PC-3 (cell line): Measurements from ENCODE around the gene PTPRS. TPM values are rescaled to one million over a fixed set of nuclear protein-coding genes. Genes with fewer than 3 reads are reported as not detected.

Experiments used
- ATAC-seq: fragments of 200-7000 bp; cut with Tn5 transposase; 2 replicates; pipeline ENCODE4 v1.9.1; 2020; ENCODE audit warnings: mild to moderate bottlenecking, moderate library complexity
- BruUV-seq: library from RNA; stranded (reverse); fragments of 400-500 nt; replicated peaks from 2 replicates; lab custom pipeline; 2021; lab: Mats Ljungman, UMichigan
- CTCF ChIA-PET: fragments of 300-600 bp; sonication (Branson Sonifier 250); formaldehyde crosslinking; loops from one replicate; lab custom pipeline; 2022; ENCODE audit warnings: antibody characterized with exemption; lab: Charles Lee
- POLR2A ChIA-PET: fragments of 300-600 bp; sonication (Branson Sonifier 250); formaldehyde crosslinking; loops from one replicate; lab custom pipeline; 2022; ENCODE audit warnings: antibody characterized with exemption; ENCODE audit not compliant: unreplicated experiment; lab: Charles Lee
- DNase-seq: peaks from one replicate; pipeline ENCODE4 v3.0.0-alpha.2; 2015
- H2AFZ ChIP-seq: fragments of 300-600 bp; sonication (generic); 2 replicates; pipeline ENCODE4 v1.6.0; 2016; ENCODE audit warnings: antibody characterized with exemption, low read length
- H3F3A ChIP-seq: fragments of 300-600 bp; sonication (generic); one replicate; pipeline ENCODE4 v1.6.0; 2017; ENCODE audit warnings: antibody characterized with exemption, low read length, control low read depth, mild to moderate bottlenecking; ENCODE audit not compliant: unreplicated experiment
- H3K27ac ChIP-seq: fragments of 300-600 bp; sonication (generic); 2 replicates; pipeline ENCODE4 v1.5.1; 2016; ENCODE audit warnings: mild to moderate bottlenecking, low read length
- H3K27me3 ChIP-seq: fragments of 300-600 bp; sonication (generic); 2 replicates; pipeline ENCODE4 v1.6.1; 2016; ENCODE audit warnings: low read length, mixed read lengths
- H3K36me3 ChIP-seq: fragments of 300-600 bp; sonication (generic); 2 replicates; pipeline ENCODE4 v1.6.1; 2016; ENCODE audit warnings: low read depth, mixed run types, low read length, mixed read lengths
- H3K4me1 ChIP-seq: fragments of 300-600 bp; sonication (generic); 2 replicates; pipeline ENCODE4 v1.5.1; 2016; ENCODE audit warnings: low read length; ENCODE audit not compliant: insufficient read depth
- H3K4me2 ChIP-seq: fragments of 300-600 bp; sonication (generic); 2 replicates; pipeline ENCODE4 v1.6.0; 2016; ENCODE audit warnings: low read length
- H3K4me3 ChIP-seq: fragments of 300-600 bp; sonication (generic); 2 replicates; pipeline ENCODE4 v1.5.1; 2016; ENCODE audit warnings: mild to moderate bottlenecking, low read length, mixed read lengths
- H3K79me2 ChIP-seq: fragments of 300-600 bp; sonication (generic); 2 replicates; pipeline ENCODE4 v1.6.1; 2017; ENCODE audit warnings: low read length, mixed read lengths
- H3K9ac ChIP-seq: fragments of 300-600 bp; sonication (generic); 2 replicates; pipeline ENCODE4 v1.6.0; 2016; ENCODE audit warnings: mild to moderate bottlenecking, low read length
- H3K9me2 ChIP-seq: fragments of 300-600 bp; sonication (generic); replicated peaks from 2 replicates; pipeline ENCODE4 v1.6.1; 2016; ENCODE audit warnings: mixed run types, low read length, mixed read lengths
- H3K9me3 ChIP-seq: fragments of 300-600 bp; sonication (generic); 2 replicates; pipeline ENCODE4 v1.6.1; 2016; ENCODE audit warnings: low read length, mixed read lengths
- H4K20me1 ChIP-seq: fragments of 300-600 bp; sonication (generic); 2 replicates; pipeline ENCODE4 v1.6.1; 2016; ENCODE audit warnings: low read length, mixed read lengths
- CTCF ChIP-seq: fragments of 300-600 bp; sonication (generic); conservative IDR thresholded peaks from 2 replicates; pipeline ENCODE4 v1.5.1; 2017; ENCODE audit warnings: antibody characterized with exemption, low read depth, mild to moderate bottlenecking, low read length
- EZH2 ChIP-seq: fragments of 300-600 bp; sonication (generic); IDR thresholded peaks from one replicate; pipeline ENCODE4 v1.6.1; 2017; ENCODE audit warnings: antibody characterized with exemption, mild to moderate bottlenecking, low read length; ENCODE audit not compliant: unreplicated experiment
- EZH2phosphoT487 ChIP-seq: fragments of 300-600 bp; sonication (generic); IDR thresholded peaks from 2 replicates; pipeline ENCODE4 v1.6.1; 2018; ENCODE audit warnings: mild to moderate bottlenecking, antibody characterized with exemption, low read length, borderline replicate concordance
- intact Hi-C: fragments of 100-400 bp; cut with micrococcal nuclease; formaldehyde crosslinking; loops from 2 replicates; pipeline ENCODE4 v1.9.0; 2023
- total RNA-seq: library from RNA; depleted of rRNA; stranded (reverse); fragments of >200 nt; gene quantifications from 2 replicates; pipeline ENCODE4 v1.2.3, GENCODE V29; 2014

PTPRS gene
- total RNA-seq, 1 experiment from 2014 or later, result 106 TPM

DNA sequence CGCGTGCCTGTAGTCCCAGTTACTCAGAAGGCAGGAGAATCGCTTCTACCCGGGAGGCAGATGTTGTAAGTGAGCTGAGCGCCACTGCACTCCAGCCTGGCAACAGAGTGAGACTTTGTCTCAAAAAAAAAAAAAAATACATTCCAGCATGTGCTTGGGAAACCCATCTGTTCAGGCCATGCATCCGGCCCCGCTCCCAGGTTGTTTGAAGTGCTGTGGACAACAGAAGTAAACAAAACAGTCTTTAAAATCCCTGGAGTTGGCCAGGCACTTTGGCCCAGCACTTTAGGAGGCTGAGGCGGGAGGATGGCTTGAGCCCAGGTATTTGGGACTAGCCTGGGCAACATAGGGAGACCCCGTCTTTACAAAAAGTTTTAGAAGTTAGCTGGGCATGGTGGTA is 3.2 kb upstream of the PTPRS start:
- ChIA-PET CTCF (no interaction called here), POLR2A (interaction anchor here (0.6 kb wide), 1 partner anchor 146 kb away, joined by 5 read pairs; no protein-coding TSS in a partner anchor)
- ATAC-seq (no peak), DNase-seq (no peak)
- Histone ChIP-seq H3K4me2 (no peak overlapping the region), H3K9ac (no peak overlapping the region), H3K27me3 (no peaks in the 10 kb centered on the region), H3F3A (no peaks in the 10 kb centered on the region), H3K4me3 (no peak overlapping the region), H3K36me3 (no peaks in the 10 kb centered on the region), H3K27ac (no peak overlapping the region), H3K4me1 (peaks cover 22% of the 10 kb centered on the region), H3K79me2 (peaks cover 7% of the 10 kb centered on the region), H2AFZ (no peak overlapping the region), H3K9me3 (peaks cover 7% of the 10 kb centered on the region; the same call in 1 of the 2 replicates), H3K9me2 (no peaks in the 10 kb centered on the region), H4K20me1 (no peaks in the 10 kb centered on the region)
- BruUV-seq, result no TSS peak
- intact Hi-C loops, result no loop called here
- TF ChIP-seq EZH2phosphoT487, result no peak
- no peak for TF ChIP-seq CTCF
- no peak for TF ChIP-seq EZH2

DNA sequence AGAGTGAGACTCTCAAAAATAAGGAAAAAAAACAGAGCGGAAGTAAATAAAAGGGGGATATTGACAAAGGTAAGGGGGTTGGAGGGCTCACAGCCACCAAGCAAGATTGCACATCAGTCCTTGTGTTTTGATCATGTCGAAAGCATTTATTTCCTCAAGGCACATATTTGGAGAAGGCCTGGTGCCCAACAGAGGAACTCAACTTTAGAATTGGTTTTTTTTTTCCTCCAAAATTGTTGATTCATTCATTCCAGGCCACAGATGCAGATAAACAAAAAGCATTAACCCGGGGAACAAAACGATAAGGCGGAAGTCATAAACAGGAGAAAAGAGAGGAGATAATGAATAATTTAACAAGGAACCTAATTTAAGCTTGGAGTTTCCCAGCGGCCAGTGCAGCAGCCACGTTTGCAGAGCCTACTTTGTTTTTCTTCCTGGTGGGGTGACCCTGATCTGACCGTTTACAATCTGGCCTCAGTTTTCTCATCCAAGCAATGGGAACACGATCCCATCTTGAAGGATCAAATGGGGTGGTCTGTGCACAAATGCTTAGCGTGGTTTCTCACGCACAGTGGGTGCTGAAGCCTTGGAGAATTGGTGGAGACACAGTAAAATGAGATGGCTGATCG is 2.1 kb upstream of the PTPRS start:
- no peaks in the 10 kb centered on the region for H3K9me2 ChIP-seq
- TF ChIP-seq EZH2phosphoT487, result no peak
- TF ChIP-seq CTCF, result no peak
- TF ChIP-seq EZH2, result no peak
- CTCF ChIA-PET, result no interaction called here

GRCh38 chr19:5341981-5342380 is 1.4 kb upstream of the PTPRS start:
- Histone ChIP-seq H2AFZ (no peak overlapping the region), H3K4me3 (no peak overlapping the region), H3F3A (no peaks in the 10 kb centered on the region), H3K27me3 (no peaks in the 10 kb centered on the region), H3K36me3 (no peaks in the 10 kb centered on the region), H3K79me2 (peaks cover 10% of the 10 kb centered on the region), H3K9ac (no peak overlapping the region), H3K4me1 (peaks cover 22% of the 10 kb centered on the region), H3K4me2 (no peak overlapping the region), H3K27ac (no peak overlapping the region), H3K9me3 (peaks cover 1% of the 10 kb centered on the region; the same call in 1 of the 2 replicates), H4K20me1 (no peaks in the 10 kb centered on the region), H3K9me2 (no peaks in the 10 kb centered on the region)
- intact Hi-C loops, result no loop called here
- TF ChIP-seq EZH2 (no peak), EZH2phosphoT487 (no peak), CTCF (no peak)
- no peak for ATAC-seq
- CTCF ChIA-PET, result no interaction called here
- POLR2A ChIA-PET, result no interaction called here
- DNase-seq, result no peak
- no TSS peak for BruUV-seq

More for the DNA sequence above, 2.1 kb upstream of the PTPRS start:
- Histone ChIP-seq H3K27ac (no peak overlapping the region), H3K36me3 (no peaks in the 10 kb centered on the region), H3K79me2 (peaks cover 10% of the 10 kb centered on the region), H3K27me3 (no peaks in the 10 kb centered on the region), H3F3A (no peaks in the 10 kb centered on the region), H3K4me1 (peaks cover 22% of the 10 kb centered on the region), H4K20me1 (no peaks in the 10 kb centered on the region), H2AFZ (no peak overlapping the region), H3K9me3 (peaks cover 7% of the 10 kb centered on the region; the same call in 1 of the 2 replicates), H3K4me2 (no peak overlapping the region), H3K9ac (no peak overlapping the region), H3K4me3 (no peak overlapping the region)
- ATAC-seq (no peak), DNase-seq (no peak)
- intact Hi-C loops, result no loop called here
- POLR2A ChIA-PET, result no interaction called here
- no TSS peak for BruUV-seq
